GM12891 (cell line): Measurements from ENCODE around the gene TMEM236.

ENCODE experiments used
- POLR2A ChIP-seq: IDR thresholded peaks from 2 replicates; pipeline ENCODE4 v1.6.1; 2011; ENCODE audit warnings: low read depth, low read length, control low read depth
- POLR2AphosphoS5 ChIP-seq: IDR thresholded peaks from 2 replicates; pipeline ENCODE4 v1.6.1; 2011; ENCODE audit warnings: low read depth, low read length, control low read depth

DNA sequence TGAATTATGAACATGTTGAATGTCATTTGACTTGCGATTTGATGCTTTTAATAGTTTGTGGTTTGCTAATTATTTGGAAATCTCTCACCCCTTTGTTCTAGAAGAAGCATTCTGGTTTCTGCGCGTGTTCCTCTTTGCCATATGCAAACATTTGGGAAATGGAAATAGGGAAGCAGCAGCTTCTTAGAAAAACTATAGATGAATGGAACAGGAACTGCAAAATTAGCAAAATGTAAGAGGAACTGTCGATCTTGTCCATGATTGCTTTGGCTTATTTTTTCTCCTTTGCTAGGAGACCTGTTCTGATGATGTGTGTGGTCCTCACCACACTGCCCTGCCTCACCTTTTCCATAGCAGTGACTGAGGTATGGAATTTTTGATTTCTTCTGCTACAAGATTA is 19.0 kb downstream of the TMEM236 start:
- TF ChIP-seq POLR2AphosphoS5 = no peak
- TF ChIP-seq POLR2A = no peak
